Measurements from ENCODE around the gene CCDC120. TPM values are rescaled to one million over a fixed set of nuclear protein-coding genes. Genes with fewer than 3 reads are reported as not detected.
A peak's percentile ranks its signal among the peaks of the same experiment; 100 is the strongest.

CCDC120 gene
- polyA plus RNA-seq, 1 donor from 2014 or later = 1.2 TPM

DNA sequence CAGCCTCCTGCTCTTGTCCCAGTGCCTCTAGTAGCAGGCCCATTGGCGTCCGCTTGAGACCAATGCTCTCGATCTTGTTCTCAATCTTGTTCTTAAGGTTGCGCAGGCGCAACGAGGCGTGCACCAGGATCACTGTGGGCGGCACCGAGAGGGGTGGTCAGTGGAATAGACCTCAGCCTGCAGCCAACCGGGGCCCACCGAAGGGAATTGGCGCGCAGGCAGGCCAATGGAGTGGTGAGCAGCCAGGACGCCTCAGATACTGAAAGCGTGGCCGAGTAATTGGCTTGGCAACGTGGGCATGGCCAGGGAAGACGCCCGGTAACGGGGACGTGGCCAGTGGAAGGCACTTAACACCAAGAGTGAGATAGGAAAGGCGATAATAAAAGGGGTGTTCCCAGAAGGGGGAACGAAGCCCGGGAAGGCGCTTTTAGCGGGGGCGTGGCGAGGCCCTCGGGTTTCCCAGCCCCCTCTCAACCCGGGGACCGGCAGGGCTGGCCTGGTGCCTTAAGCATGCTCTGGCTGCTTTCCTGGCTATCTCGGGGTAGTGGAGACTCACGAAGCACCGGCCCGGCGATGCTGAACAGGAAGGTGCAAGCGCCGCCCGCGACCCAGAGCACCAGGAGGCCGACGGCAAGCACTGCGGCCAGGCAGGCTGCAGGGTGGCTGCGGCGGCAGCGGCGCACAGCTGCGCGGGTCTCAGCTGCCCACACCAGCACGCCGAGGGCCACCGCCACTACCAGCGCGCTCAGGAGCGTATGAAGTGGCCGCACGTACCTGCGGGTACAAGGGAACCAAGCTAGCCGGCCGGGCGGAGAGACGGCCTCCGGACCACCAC is 13.3 kb downstream of the CCDC120 start:
- H3K27me3 Mint-ChIP-seq = no peaks in the 10 kb centered on the region
- H3K36me3 Mint-ChIP-seq = peaks cover 2% of the 10 kb centered on the region
- no peak overlapping the region for H3K27ac Mint-ChIP-seq

DNA sequence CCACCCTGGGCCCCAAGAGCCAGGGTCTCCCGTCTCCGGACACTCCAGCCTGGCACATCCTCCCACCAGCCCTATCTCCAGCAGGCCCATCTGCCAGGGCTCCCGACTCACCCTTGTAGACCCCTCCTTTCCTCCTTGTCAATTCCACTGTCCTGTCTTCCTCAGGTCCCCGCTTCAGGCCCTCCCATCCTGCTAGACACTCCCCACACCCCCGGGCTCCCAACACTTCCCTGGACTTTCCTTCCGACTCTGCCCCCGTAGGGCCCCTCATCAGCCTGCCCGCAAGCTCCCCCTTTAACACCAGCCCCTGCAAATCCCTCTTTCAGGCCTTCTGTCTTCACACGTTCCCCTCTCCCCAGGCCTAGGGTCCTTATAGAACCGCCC is 13.9 kb downstream of the CCDC120 start:
- Mint-ChIP-seq H3K27ac (peak overlapping the region in 1 of 3 donors; percentile 39), H3K4me1 (peaks cover 0 to 1% (median 0%) of the 10 kb centered on the region in 3 donors), H3K9me3 (no peaks in the 10 kb centered on the region), H3K4me3 (peak overlapping the region in 2 of 4 donors; percentile 46 to 52), H3K36me3 (peaks cover 2% of the 10 kb centered on the region), H3K27me3 (no peaks in the 10 kb centered on the region)

More for the DNA sequence above, 13.3 kb downstream of the CCDC120 start:
- Mint-ChIP-seq H3K4me3 (peak overlapping the region in 1 of 4 donors; percentile 52), H3K9me3 (no peaks in the 10 kb centered on the region), H3K4me1 (peaks cover 0 to 1% (median 0%) of the 10 kb centered on the region in 3 donors)

DNA sequence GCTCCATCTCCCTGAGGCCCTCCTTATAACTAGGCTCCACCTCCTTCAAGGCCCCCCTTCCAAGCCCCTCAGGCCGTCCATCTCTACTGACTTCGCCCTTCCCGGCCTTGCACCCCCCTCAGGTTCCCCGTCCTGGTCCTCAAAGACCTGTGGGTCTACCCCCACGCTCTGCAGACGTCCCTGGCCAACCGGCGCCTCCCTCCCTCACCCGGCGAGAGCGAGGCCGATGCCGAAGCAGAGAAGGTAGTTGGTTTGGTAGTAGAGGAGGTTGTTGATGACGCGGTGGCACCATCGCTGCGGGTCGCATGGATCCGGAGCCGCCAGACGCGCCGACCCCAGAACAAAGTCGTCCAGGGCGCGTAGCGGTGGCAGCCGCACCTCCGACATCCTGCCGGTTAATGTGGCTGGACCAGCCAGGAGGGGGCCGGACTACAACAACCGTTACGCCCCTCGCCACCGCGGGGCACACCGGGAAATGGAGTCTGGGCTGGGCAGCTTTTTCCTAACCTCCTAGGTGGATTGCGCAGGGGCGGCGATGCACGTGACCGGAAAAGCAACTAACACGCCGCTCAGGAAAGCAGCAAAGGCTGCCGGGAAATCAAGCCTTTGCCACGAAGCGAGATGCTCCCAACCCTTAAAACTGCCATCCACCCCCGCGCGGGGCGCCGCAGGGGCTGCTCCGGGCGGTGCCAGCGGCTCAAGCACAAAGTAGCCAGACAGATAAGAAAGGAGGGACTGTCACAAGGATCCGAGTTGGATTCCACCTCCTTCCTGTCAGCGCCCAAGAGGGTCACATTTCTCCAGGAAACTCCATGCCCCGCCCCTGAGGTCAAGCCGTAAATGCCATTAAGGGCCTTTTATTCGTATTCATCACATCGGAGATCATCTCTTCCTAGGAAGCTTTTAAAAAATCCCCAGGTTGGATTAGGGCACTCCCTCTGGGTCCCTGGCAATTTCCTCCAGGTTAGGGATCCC is 15.1 kb downstream of the CCDC120 start, which contains the start of gene PRAF2:
PRAF2 (minus strand) TSS at position 402 of the 975 bp plus-strand sequence; CDS start at position 387, 15 bp downstream.
- Mint-ChIP-seq H3K9me3 (no peaks in the 10 kb centered on the region), H3K27me3 (no peaks in the 10 kb centered on the region), H3K4me1 (peaks cover 0 to 4% (median 4%) of the 10 kb centered on the region in 3 donors), H3K36me3 (peaks cover 2% of the 10 kb centered on the region), H3K27ac (peak within 1 kb of the TSS; percentile 31 to 92 (median 90)), H3K4me3 (peak within 1 kb of the TSS; percentile 83 to 90 (median 85))

GRCh38 chrX:49075347-49075746 is 16.5 kb downstream of the CCDC120 start:
- H3K4me3 Mint-ChIP-seq = peak overlapping the region in 2 of 4 donors; percentile 21 to 45

DNA sequence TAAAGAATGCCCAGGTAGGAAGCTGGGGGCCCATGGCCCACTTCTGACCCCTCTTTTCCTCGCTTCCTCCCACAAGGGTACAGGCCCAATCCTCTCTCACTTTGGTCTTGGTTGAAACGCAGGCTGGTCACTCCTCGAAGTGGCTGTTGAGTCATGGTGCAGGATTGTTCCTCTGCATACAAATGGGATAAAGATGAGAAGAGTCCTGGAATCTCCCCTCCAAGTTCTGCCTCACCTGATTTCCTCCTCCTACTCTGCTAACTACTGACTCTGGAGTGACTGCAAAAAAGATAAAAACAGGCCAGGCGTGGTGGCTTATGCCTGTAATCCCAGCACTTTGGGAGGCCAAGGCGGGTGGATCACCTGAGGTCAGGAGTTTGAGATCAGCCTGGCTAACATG is 19.1 kb downstream of the CCDC120 start:
- Mint-ChIP-seq H3K4me3 (no peak overlapping the region), H3K4me1 (peaks cover 0 to 6% (median 5%) of the 10 kb centered on the region in 3 donors), H3K27me3 (no peaks in the 10 kb centered on the region), H3K27ac (peak overlapping the region in 1 of 3 donors; percentile 59), H3K9me3 (no peaks in the 10 kb centered on the region), H3K36me3 (peaks cover 2% of the 10 kb centered on the region)

More at GRCh38 chrX:49075347-49075746, 16.5 kb downstream of the CCDC120 start:
- no peaks in the 10 kb centered on the region for H3K9me3 Mint-ChIP-seq
- peak overlapping the region in 1 of 3 donors; percentile 53 for H3K27ac Mint-ChIP-seq
- peaks cover 0 to 7% (median 5%) of the 10 kb centered on the region in 3 donors for H3K4me1 Mint-ChIP-seq
- H3K27me3 Mint-ChIP-seq = no peaks in the 10 kb centered on the region
- H3K36me3 Mint-ChIP-seq = peaks cover 2% of the 10 kb centered on the region

DNA sequence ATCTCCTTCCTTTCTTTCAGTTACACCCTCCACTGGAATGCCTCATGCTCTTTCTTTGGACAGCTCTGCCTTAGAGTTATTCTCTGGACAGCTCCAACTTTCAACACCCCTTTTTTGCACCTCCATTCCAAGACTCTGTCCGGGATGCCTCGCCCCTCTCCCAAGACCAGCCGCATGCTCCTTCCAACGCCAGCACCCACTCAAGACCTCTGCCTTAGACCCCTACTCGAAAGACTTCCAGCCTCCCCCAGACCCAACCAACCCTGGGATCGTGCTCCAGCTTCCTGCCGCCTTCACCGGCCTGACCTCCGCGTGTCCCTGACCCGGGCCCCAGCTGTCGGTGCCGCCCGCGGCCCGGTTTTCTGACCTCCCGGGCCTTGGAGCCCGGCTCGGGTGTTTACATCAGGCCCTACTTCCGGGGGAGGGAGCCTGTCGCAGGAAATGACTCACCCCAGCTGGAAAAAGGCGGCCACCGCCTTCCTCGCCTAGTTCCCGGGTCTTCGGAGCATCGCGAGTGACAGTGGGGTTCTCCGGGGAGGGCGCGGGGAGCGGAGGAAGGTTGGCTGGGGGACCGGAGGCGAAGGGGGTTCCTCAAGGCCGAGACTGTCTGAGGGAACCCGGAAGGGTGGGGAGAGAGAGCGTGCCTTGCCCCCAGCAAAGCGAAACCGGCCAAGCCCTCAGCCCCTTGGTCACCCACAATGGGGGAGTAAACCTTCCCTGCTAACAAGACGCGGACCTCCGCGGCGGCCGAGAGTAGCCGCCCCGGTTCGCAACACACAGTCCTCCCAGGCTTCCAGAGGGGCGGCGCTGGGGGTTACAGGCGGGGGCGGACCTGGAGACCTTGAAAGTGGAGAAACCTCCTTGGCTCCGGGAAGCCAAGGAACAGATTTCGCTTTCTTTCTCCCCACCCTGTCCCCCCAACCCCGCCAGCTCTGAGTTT is 21.0 kb downstream of the CCDC120 start, which contains the start of gene WDR45:
WDR45 (minus strand) TSS at position 399 of the 940 bp plus-strand sequence. CDS start 1,792 bp downstream, outside the sequence.
- Mint-ChIP-seq H3K27ac (peak within 1 kb of the TSS; percentile 88 to 98 (median 97)), H3K4me1 (peaks cover 0 to 6% (median 5%) of the 10 kb centered on the region in 3 donors), H3K4me3 (peak within 1 kb of the TSS; percentile 87 to 98 (median 93)), H3K9me3 (no peaks in the 10 kb centered on the region), H3K36me3 (no peaks in the 10 kb centered on the region), H3K27me3 (no peaks in the 10 kb centered on the region)

DNA sequence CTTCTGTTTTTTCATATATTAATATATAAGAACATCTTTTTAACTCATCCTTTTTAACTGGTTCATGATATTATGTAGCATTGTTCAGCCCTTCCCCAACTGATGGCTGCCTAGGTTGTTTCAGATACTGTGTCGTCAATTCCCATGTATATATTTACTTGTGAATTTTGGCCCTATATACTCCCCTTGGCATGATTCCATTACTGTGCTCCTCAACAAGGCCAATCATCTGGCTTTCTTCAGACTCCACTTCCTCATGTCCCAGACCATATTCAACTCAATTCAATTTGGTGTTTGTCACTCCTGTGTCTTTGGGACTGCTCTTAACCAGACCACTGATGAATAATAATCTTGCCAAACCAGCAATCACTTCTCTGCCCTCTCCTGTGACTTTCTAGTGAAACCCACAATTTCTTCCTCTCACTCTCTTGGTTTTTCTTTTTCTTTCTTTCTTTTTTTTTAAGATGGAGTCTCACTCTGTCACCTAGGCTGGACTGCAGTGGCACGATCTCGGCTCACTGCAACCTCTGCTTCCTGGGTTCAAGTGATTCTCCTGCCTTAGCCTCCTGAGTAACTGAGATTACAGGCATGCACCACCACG is 23.6 kb downstream of the CCDC120 start:
- Mint-ChIP-seq H3K36me3 (no peaks in the 10 kb centered on the region), H3K4me1 (peaks cover 0 to 6% (median 5%) of the 10 kb centered on the region in 3 donors), H3K4me3 (peak overlapping the region in 2 of 4 donors; percentile 51 to 73), H3K27ac (peak overlapping the region in 1 of 3 donors; percentile 66), H3K9me3 (no peaks in the 10 kb centered on the region), H3K27me3 (no peaks in the 10 kb centered on the region)

DNA sequence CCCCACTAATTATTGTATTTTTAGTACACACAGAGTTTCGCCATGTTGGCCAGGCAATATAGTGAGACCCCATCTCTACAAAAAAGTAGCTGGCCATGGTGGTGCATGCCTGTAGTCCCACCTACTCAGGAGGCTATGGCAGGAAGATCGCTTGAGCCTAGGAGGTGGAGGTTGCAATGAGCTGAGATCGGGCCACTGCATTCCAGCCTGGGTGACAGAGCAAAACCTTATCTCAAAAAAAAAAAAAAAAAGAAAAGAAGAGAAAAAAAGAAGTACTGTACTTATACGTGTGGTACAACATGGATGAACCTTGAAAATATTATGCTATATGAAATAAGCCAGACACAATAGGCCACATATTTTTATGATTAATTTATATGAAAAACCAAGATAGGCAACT is 30.8 kb downstream of the CCDC120 start:
- Mint-ChIP-seq H3K4me1 (peaks cover 0 to 1% (median 0%) of the 10 kb centered on the region in 3 donors), H3K9me3 (no peaks in the 10 kb centered on the region), H3K4me3 (no peak overlapping the region), H3K27me3 (no peaks in the 10 kb centered on the region), H3K36me3 (no peaks in the 10 kb centered on the region), H3K27ac (no peak overlapping the region)

GRCh38 chrX:49096419-49096818 is 37.6 kb downstream of the CCDC120 start:
- Mint-ChIP-seq H3K27ac (no peak overlapping the region), H3K27me3 (no peaks in the 10 kb centered on the region), H3K4me3 (no peak overlapping the region), H3K36me3 (no peaks in the 10 kb centered on the region), H3K9me3 (no peaks in the 10 kb centered on the region), H3K4me1 (peaks cover 0 to 5% (median 3%) of the 10 kb centered on the region in 3 donors)

GRCh38 chrX:49100704-49101628 is 42.2 kb downstream of the CCDC120 start:
- H3K27ac Mint-ChIP-seq = peak overlapping the region; percentile 93 to 96 (median 94)
- peak overlapping the region; percentile 88 to 94 (median 94) for H3K4me3 Mint-ChIP-seq
- peaks cover 0 to 7% (median 4%) of the 10 kb centered on the region in 3 donors for H3K4me1 Mint-ChIP-seq
- H3K36me3 Mint-ChIP-seq = no peaks in the 10 kb centered on the region
- no peaks in the 10 kb centered on the region for H3K9me3 Mint-ChIP-seq
- H3K27me3 Mint-ChIP-seq = no peaks in the 10 kb centered on the region

GRCh38 chrX:49101629-49101984 is 42.8 kb downstream of the CCDC120 start:
- H3K4me1 Mint-ChIP-seq = peaks cover 0 to 10% (median 4%) of the 10 kb centered on the region in 3 donors
- H3K4me3 Mint-ChIP-seq = peak overlapping the region; percentile 69 to 94 (median 91)
- no peaks in the 10 kb centered on the region for H3K27me3 Mint-ChIP-seq
- H3K9me3 Mint-ChIP-seq = no peaks in the 10 kb centered on the region
- H3K36me3 Mint-ChIP-seq = no peaks in the 10 kb centered on the region
- peak overlapping the region in 2 of 3 donors; percentile 94 to 96 for H3K27ac Mint-ChIP-seq

DNA sequence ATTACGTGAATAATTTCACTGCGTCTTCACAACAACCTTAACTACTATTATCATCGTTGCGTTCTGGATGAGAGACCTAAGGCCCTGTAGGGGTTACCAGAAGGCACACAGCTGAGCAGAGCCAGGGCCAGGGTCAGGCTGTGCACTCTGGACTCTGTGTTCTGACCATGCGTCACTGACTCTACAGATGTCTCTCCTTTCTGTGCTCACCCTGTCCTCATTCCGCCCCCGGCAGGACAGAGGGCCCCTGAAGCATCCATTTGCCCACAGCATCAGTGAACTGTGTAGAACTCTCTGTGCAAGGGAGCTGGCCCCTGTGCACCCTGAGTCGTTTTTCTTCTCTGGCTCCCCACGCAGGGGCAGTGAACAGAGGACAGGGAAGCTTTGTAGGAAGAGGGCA is 43.4 kb downstream of the CCDC120 start:
- H3K4me3 Mint-ChIP-seq = peak overlapping the region in 3 of 4 donors; percentile 12 to 69 (median 45)
- peaks cover 0 to 10% (median 4%) of the 10 kb centered on the region in 3 donors for H3K4me1 Mint-ChIP-seq
- peak overlapping the region in 2 of 3 donors; percentile 48 to 89 for H3K27ac Mint-ChIP-seq
- no peaks in the 10 kb centered on the region for H3K9me3 Mint-ChIP-seq
- H3K27me3 Mint-ChIP-seq = no peaks in the 10 kb centered on the region
- no peaks in the 10 kb centered on the region for H3K36me3 Mint-ChIP-seq
